Measurements from ENCODE around the gene UBAP2.

The UBAP2 gene, protein sequence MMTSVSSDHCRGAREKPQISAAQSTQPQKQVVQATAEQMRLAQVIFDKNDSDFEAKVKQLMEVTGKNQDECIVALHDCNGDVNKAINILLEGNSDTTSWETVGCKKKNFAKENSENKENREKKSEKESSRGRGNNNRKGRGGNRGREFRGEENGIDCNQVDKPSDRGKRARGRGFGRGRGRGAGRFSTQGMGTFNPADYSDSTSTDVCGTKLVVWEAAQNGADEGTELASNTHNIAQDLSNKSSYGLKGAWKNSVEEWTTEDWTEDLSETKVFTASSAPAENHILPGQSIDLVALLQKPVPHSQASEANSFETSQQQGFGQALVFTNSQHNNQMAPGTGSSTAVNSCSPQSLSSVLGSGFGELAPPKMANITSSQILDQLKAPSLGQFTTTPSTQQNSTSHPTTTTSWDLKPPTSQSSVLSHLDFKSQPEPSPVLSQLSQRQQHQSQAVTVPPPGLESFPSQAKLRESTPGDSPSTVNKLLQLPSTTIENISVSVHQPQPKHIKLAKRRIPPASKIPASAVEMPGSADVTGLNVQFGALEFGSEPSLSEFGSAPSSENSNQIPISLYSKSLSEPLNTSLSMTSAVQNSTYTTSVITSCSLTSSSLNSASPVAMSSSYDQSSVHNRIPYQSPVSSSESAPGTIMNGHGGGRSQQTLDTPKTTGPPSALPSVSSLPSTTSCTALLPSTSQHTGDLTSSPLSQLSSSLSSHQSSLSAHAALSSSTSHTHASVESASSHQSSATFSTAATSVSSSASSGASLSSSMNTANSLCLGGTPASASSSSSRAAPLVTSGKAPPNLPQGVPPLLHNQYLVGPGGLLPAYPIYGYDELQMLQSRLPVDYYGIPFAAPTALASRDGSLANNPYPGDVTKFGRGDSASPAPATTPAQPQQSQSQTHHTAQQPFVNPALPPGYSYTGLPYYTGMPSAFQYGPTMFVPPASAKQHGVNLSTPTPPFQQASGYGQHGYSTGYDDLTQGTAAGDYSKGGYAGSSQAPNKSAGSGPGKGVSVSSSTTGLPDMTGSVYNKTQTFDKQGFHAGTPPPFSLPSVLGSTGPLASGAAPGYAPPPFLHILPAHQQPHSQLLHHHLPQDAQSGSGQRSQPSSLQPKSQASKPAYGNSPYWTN

GRCh38 chr9:34048727-34049629, at the start of gene UBAP2:
UBAP2 (minus strand) TSS chr9:34048887; CDS start chr9:34017148, 31,739 bp downstream.
- DNase-seq, result peak; percentile 80

GRCh38 chr9:34098307-34098706, 49.6 kb upstream of the UBAP2 start:
- no peak for DNase-seq

DNA sequence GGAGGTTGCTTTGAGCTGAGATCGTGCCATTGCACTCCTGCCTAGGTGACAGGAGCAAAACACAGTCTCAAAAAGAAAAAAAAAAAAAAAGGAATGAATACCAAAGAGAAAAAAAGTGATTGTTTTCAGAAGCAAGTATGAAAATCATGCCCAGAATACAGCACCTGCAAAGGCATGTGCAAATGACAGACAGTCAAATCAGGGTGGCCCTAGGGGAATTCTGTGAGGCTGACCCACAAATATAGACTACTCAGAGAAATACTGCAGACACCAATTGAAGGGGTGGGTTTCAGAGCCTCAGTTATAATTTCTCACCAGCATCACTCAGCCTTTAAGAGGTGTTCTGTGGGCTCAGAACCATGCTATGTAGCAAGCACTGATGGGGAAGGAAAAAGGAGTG, 49.2 kb upstream of the UBAP2 start:
- no peak for DNase-seq

DNA sequence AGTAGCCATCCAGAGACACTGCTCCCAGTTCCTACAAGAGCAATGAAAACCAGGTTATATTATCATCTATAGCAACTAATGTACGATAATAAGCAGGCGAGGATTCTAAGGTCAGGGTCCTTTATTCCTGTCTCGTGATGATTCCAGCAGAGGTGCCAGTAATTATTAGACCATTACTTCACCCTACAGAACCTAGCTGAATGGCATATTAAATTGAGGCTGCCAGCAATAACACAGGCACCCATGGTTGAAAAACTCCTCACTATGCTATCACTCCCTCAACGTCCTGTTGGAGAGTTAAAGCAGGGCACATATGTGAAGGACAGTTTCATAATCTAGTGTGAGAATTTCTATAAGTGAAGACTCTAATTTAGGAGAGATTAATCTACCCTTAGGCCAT, 48.1 kb upstream of the UBAP2 start:
- DNase-seq, result no peak

DNA sequence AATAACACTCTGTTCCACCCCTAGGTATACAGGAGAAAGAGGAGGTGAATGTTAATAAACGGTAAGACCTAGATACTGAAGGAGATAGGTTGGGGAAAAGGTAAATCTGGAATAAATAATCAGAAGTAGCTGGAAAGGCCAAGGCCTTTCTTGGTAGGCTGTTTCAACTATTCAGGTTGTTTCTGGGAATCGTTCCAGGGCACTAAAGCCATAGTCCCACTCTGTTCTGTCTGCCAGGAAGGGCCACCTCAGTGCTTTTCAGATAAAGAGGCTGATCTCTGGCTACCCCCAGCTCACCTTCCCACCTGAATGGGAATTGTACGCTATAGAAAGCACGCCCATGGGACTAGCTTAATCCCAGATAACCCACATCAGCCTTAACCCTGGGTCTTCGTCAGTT, 44.9 kb upstream of the UBAP2 start:
- DNase-seq, result no peak

- no peak for DNase-seq
Observed at GRCh38 chr9:34089311-34089710, 40.6 kb upstream of the UBAP2 start.

- DNase-seq, result no peak
Observed at GRCh38 chr9:34087370-34087769, 38.7 kb upstream of the UBAP2 start.

GRCh38 chr9:34086864-34087263, 38.2 kb upstream of the UBAP2 start:
- DNase-seq, result no peak

- no peak for DNase-seq
Observed at GRCh38 chr9:34085581-34086500, 37.2 kb upstream of the UBAP2 start.

DNA sequence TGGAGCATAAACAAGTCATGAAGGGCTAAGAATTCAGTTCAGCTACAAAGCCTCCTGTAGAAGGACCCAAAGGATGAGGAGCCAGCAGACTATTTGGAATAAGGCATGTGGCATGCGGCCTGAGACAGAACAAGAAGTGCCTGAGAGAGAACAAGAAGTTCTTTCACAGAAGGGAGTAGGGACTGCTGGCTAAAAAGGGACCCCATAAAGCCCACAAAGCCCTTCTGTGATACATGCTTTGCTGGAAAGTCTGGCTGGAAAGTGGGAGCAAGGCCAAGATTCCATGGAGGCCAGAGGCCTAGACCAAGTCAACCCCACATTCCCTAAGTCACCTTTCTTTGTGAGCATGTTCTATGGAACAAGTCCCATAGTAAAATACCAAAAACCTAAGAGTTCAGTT, 35.9 kb upstream of the UBAP2 start:
- DNase-seq, result no peak

GRCh38 chr9:34079181-34079580, 30.5 kb upstream of the UBAP2 start:
- DNase-seq, result no peak

DNA sequence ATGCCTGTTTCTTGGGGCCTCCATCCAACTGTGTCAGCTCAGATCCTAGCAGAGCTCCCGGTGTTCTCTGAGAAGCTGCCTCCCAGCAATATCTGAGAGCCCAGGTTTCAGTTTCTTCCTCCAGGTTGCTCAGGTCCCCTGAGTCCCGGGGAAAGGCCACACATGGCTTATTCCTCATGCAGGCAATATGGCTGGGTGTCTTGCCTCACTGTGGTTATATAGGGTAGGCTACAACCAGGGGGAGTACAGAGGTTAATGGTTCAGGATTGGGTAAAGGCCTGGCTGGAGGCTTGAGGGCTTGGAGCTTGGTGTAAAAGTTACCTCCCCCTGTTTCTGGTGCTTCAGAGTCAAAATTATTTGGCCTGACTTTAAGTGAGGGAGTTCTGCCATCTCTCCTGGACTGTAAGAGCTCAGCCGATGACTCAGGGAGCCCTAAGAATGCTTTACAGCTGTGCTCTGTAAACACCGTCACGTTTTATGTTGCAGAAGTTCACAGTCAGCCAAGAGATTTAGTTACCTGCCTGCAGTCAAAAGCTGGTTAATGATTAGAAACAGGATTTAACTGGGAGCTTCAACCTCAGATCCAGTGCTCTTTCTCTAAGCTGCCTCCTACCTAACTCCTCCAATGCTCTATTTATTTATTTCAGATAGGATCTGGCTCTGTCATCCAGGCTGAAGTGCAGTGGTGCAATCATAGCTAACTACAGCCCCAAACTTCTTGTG, 24.3 kb upstream of the UBAP2 start:
- no peak for DNase-seq

DNA sequence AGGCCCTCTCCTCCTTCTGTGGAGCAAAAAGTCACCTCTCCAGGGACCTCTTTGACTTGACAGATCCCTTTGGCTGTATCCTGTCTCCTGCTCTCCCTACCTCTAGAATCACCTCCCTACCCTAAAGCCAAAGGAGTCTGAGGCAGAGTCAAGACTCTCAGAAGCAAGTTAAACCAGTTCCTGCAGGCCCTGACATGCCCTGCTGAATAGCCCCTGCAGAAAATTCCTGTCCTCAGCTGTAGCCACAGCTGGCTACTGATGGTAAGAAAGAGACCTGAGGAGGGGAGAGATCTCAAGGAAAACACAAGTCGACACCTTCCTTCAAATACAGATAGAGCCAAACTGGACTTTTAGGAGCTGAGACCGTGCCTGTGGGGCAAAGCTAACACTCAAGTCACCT, 23.7 kb upstream of the UBAP2 start:
- no peak for DNase-seq

DNA sequence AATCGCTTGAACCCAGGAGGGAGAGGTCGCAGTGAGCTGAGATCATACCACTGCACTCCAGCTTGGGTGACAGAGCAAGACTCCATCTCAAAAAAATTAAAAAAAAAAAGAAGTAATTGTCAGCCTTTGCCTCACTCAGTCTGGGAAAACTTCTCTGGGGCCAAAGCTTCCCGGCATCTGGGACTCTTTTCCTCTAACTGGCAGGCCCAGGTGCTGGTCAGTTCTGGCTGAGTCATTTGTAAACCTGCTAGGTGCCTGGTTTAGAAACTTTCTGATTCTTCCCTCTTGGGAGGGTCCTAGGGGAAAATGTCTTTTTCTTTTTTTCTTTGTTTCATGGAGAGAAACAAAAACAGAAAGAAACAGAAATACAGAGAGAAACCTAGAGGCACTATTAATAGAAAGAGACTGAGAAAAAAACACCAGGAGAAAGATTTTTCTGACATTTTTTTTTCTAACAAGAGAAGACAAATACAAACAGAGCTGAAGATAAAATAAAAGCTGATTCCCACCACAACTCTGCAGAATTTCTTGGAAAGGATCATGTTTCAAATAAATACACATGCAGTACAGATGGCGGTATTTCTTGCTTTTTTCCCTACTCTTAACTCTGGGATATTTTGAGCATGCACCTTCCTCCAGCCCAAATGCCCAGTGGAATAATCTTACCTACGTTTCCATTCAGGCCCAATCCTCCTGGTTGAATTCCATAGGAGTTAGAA, 22.1 kb upstream of the UBAP2 start:
- DNase-seq, result no peak

GRCh38 chr9:34069831-34070230, 21.1 kb upstream of the UBAP2 start:
- no peak for DNase-seq

DNA sequence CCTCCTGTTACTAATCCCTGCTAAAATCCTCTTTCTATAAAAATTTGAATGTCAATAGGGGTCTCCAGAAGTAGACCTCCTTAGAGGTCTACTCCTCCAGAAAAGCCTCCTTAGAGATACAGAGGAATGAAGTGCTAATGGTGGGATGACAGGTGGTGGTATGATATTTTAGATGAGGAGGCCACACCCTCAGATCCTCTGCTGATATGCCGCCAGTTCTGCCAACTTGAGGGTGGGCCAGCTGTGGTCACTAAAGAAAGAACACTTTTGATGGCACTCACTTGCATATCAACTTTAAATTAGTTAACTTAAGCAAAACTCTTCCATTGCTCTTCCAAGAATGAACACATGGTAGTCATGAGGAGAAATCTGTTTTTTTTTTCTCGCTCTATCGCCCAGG, 16.9 kb upstream of the UBAP2 start:
- DNase-seq, result no peak

- no peak for DNase-seq
Observed at GRCh38 chr9:34059954-34060353, 11.3 kb upstream of the UBAP2 start.

- DNase-seq, result no peak
Observed at GRCh38 chr9:34059281-34059680, 10.6 kb upstream of the UBAP2 start.

GRCh38 chr9:34049630-34050384, 1.1 kb upstream of the UBAP2 start:
- DNase-seq, result no peak

Measured in cortex of kidney (tissue), 1 donor.